ENCODE results near the gene CEP41. TPM values are rescaled to one million over a fixed set of nuclear protein-coding genes. Genes with fewer than 3 reads are reported as not detected.

Gene CEP41
- total and polyA plus RNA-seq, 10 of the 15 experiments (the other 5 are each of a cell fraction or from before 2014, with no cell fraction given) = 11.4 to 43.0 (median 24.7) TPM

DNA sequence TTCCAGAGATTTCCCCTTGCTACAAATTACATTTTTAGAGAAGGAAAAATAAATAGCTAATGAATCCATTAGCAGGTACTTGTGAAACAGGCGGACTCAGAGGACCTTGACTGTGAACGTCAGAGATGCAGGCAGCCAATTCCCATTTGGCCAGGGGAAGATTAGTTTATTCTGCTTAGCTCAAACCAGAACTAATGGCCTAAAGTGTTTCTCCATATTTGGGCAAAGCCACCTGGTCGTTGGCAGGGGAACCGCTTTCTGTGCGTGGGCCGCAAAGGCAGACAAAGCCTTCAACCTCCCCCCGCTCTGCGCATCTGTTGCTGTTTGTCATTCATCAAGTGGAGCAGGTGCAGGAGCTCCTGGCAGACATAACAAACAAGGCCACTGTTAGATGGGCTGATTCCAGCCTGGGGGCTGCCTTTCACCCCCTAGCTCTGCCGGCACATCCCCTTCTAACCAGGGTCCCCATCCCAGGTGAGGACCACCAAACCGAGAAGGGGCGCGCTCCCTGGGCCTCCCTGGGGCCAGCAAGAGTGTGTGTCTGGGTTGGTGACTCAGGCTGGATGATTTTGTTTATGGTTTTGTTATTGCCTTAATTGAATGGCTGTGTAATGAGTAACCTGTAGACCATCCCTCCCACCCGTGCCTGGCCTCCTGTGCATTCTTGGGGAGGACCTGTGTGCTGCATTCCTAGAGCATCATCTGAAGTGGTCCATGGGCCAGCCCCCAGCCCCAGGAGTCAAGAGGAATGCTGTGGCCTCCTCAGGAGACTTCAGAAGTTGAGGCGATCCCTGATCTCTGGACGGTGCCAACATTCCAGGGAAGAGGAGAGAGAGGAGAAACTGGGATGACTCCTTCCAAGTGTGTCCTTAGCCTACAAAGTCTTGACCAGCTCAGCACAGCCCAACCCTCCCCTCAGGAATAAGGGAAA lies 75.0 kb downstream of the CEP41 start (continued):
- TF ChIP-seq IKZF2 (IDR thresholded peaks at IDR 0.05) (0 out of 4 replicates have a peak, but pooled peaks of 1 of the 2 experiments have one; percentile 41), SP1 (IDR thresholded peaks at IDR 0.05; ENCODE audit: low read depth, low read length) (peak; percentile 58), POLR2AphosphoS2 (IDR thresholded peaks at IDR 0.05; ENCODE audit: low read depth, low read length) (no peak), LARP7 (IDR thresholded peaks at IDR 0.05) (no peak), IKZF1 (conservative IDR thresholded peaks at IDR 0.05) (no peak; the same call in 1 of the 2 replicates), RFX5 (IDR thresholded peaks at IDR 0.05; ENCODE audit: low read depth, low read length) (no peak), EP300 (IDR thresholded peaks at IDR 0.05; ENCODE audit: borderline replicate concordance in 1 of 2, control insufficient read depth in 1 of 2, low read depth in 2 of 2, low read length in 2 of 2) (peak in 1 of 2 experiments; percentile 76; a peak in 2 of 4 replicates), SMARCA5 (IDR thresholded peaks at IDR 0.05) (no peak), SRF (IDR thresholded peaks at IDR 0.05; ENCODE audit: low read depth in 2 of 2, low read length in 2 of 2) (peak; percentile 93 to 99)

DNA sequence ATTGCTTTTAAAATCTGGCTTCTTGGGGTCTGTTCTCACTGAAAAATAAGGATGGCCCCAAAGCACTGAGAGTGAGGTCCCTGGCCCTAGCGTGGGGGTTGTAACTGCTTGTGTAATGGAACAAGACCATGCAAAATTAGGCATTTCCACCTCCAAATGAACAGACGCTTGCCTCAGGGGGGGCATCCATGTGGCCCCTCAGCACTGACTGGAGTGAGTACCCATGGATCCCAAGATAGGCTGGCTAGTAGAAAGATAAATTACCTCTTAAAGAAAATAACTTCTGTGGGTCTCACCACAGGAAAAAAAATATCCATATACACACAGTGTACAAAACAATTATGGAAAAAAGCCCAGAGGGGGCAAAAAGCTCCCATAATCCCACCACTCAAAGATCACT lies 75.7 kb downstream of the CEP41 start:
- FAIRE-seq = no peak
- peak; percentile 7 for ATAC-seq
- POLR2A ChIA-PET = interaction anchor here (1.1 kb wide), 1 partner anchor 15 kb away, joined by 5 read pairs; no protein-coding TSS in a partner anchor
- Histone ChIP-seq H3K79me2 (ENCODE audit: control insufficient read depth, insufficient read depth, low read length) (no peaks in the 10 kb centered on the region), H3K36me3 (ENCODE audit: control insufficient read depth in 2 of 2, insufficient read depth in 2 of 2, low read length in 1 of 2) (no peaks in the 10 kb centered on the region), H3K9me3 (replicated peaks; ENCODE audit: control insufficient read depth, insufficient read depth, low read length) (no peaks in the 10 kb centered on the region; the same call in 2 of the 3 replicates), H4K20me1 (ENCODE audit: control insufficient read depth, insufficient read depth) (no peaks in the 10 kb centered on the region), H3K4me3 (no peak overlapping the region), H2AFZ (ENCODE audit: control insufficient read depth, low read depth, low read length) (peak overlapping the region; percentile 27), H3K27me3 (replicated peaks in 1 of 2; ENCODE audit: control insufficient read depth in 2 of 2, insufficient read depth in 2 of 2, low read length in 1 of 2) (no peaks in the 10 kb centered on the region), H3K4me2 (ENCODE audit: control insufficient read depth, insufficient read depth) (0 out of 2 replicates have a peak overlapping the region, but pooled peaks have one; percentile 2), H3K27ac (ENCODE audit: control insufficient read depth, insufficient read depth) (peak overlapping the region; percentile 69), H3K9ac (ENCODE audit: control insufficient read depth, insufficient read depth, low read length) (peak overlapping the region; percentile 46; the same call in 1 of the 2 replicates), H3K4me1 (ENCODE audit: control insufficient read depth, insufficient read depth, low read length) (peaks cover 13% of the 10 kb centered on the region)
- RAD21 ChIA-PET (ENCODE audit: unreplicated experiment) = interaction anchor here (0.9 to 1.3 kb wide), 3 partner anchors 14 to 76 kb away, joined by 3 to 6 read pairs (median 4); partner anchors contain the start of gene CEP41
- CTCF ChIA-PET = interaction anchor here (0.7 to 1.2 kb wide), 2 partner anchors 14 to 122 kb away, joined by 3 read pairs; no protein-coding TSS in a partner anchor
- in situ Hi-C loops (cut with MboI) (no loop called here), intact Hi-C loops (cut with micrococcal nuclease; ENCODE audit: unreplicated experiment) (loop anchor here (5.0 kb wide), 2 partner anchors 122 to 123 kb away; no protein-coding TSS in a partner anchor)
- no peak for DNase-seq (ENCODE audit: low read depth, low spot score)
- TF ChIP-seq TAF1 (IDR thresholded peaks at IDR 0.05; ENCODE audit: borderline replicate concordance, low read depth, low read length) (0 out of 2 replicates have a peak, but pooled peaks have one; percentile 1), IKZF1 (conservative IDR thresholded peaks at IDR 0.05) (no peak), CREB1 (IDR thresholded peaks at IDR 0.05; ENCODE audit: low read depth) (no peak), CHD4 (IDR thresholded peaks at IDR 0.05) (no peak), ZNF207 (IDR thresholded peaks at IDR 0.05; ENCODE audit: borderline replicate concordance) (no peak)
- SMC1A ChIA-PET (ENCODE audit: uncharacterized antibody, unreplicated experiment) = interaction anchor here (0.9 to 1.6 kb wide), 5 partner anchors 12 to 111 kb away, joined by 3 to 6 read pairs (median 4); no protein-coding TSS in a partner anchor
- BruUV-seq (replicated peaks) = TSS peak; percentile 95
- WGBS (ENCODE audit: insufficient coverage, insufficient replicate concordance, low lambda C conversion rate, missing lambda C conversion rate) = 29% methylated on average over 2 of the region's 2 CpGs

Measured in GM12878 (cell line).